ENCODE results near the gene CENPF. TPM values are rescaled to one million over a fixed set of nuclear protein-coding genes. Genes with fewer than 3 reads are reported as not detected.
"Not testable (repeated sequence)": the region's sequence is repeated elsewhere in the genome, so short reads cannot be mapped to it uniquely, and the experiment has no call there.

CENPF gene
- total and polyA plus RNA-seq, 4 donors = 1.2 to 9.7 (median 1.9) TPM

DNA sequence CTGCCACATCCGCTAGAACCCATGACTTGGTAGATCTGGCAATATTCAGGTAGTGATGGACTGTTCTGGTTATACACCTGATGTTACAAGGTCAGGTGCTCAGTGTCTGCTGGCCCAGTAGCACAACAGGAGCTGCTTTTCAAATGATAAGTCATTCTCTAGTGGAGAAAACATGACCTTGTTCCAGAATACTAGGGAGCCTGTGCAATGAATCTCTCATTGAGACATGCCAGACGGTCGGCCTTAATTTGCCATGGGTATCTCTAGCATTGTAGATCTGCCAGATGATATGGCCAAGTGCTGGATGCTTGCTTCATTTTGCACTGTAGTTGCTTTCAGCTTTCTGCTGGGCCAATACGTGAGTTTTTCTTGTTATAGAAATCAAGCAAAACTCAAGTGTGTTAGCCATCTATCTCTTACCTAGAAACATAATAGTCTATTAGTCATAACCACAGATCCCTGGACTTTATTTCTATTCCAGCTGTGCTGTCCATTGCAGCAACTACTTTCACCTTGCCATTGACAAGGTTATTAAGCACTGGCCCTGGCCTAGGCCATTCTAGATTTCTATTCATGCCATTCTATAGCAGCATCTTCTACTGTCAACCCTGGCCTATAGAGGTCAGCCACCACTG is 13.9 kb upstream of the CENPF start:
- Histone ChIP-seq H3K27ac (ENCODE audit: low read depth in 1 of 2, low read length in 1 of 2) (no peak overlapping the region), H3K27me3 (ENCODE audit: control insufficient read depth in 3 of 3, insufficient read depth in 3 of 3, low read length in 2 of 3) (no peaks in the 10 kb centered on the region), H3K9me3 (ENCODE audit: control insufficient read depth in 4 of 4, insufficient read depth in 3 of 4, low read length in 3 of 4) (no peaks in the 10 kb centered on the region), H3K4me1 (ENCODE audit: control insufficient read depth in 5 of 5, insufficient read depth in 5 of 5, low read length in 5 of 5) (no peaks in the 10 kb centered on the region), H3K4me3 (no peak overlapping the region), H3K9ac (ENCODE audit: insufficient read depth in 1 of 2, low read length in 2 of 2) (no peak overlapping the region), H3K36me3 (ENCODE audit: control insufficient read depth in 4 of 4, insufficient read depth in 4 of 4, low read length in 4 of 4) (no peaks in the 10 kb centered on the region)
- ATAC-seq (ENCODE audit: insufficient read depth, low FRiP score) (no peak), DNase-seq (no peak)
- TF ChIP-seq, protein P1, sequence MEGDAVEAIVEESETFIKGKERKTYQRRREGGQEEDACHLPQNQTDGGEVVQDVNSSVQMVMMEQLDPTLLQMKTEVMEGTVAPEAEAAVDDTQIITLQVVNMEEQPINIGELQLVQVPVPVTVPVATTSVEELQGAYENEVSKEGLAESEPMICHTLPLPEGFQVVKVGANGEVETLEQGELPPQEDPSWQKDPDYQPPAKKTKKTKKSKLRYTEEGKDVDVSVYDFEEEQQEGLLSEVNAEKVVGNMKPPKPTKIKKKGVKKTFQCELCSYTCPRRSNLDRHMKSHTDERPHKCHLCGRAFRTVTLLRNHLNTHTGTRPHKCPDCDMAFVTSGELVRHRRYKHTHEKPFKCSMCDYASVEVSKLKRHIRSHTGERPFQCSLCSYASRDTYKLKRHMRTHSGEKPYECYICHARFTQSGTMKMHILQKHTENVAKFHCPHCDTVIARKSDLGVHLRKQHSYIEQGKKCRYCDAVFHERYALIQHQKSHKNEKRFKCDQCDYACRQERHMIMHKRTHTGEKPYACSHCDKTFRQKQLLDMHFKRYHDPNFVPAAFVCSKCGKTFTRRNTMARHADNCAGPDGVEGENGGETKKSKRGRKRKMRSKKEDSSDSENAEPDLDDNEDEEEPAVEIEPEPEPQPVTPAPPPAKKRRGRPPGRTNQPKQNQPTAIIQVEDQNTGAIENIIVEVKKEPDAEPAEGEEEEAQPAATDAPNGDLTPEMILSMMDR (IDR thresholded peaks at IDR 0.05; ENCODE audit: control extremely low read depth, extremely low read depth) = no peak
- WGBS, 2 donors = 91 to 93% methylated on average over 4 of the region's 4 CpGs

DNA sequence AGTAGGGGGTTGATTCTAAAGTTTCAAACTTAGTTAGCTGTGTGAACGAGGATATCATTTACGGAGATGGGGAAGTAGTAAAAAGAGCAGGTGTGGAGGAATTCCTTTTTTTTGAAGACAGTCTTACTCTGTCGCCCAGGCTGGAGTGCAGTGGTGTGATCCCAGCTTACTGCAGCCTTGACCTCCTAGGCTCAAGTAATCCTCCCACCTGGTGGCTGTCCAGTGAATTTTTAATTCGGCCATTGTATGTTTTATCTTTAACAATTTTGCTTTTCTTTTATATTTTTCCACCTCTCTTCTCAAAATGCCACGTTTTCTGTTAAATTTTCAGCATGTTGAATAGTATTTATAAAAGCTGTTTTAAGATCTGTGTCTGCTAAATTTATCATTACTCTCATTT is 12.3 kb upstream of the CENPF start:
- Histone ChIP-seq H3K4me1 (ENCODE audit: control insufficient read depth in 5 of 5, insufficient read depth in 5 of 5, low read length in 5 of 5) (no peaks in the 10 kb centered on the region), H3K9ac (ENCODE audit: insufficient read depth in 1 of 2, low read length in 2 of 2) (no peak overlapping the region), H3K4me3 (no peak overlapping the region), H3K27me3 (ENCODE audit: control insufficient read depth in 3 of 3, insufficient read depth in 3 of 3, low read length in 2 of 3) (no peaks in the 10 kb centered on the region), H3K9me3 (ENCODE audit: control insufficient read depth in 4 of 4, insufficient read depth in 3 of 4, low read length in 3 of 4) (no peaks in the 10 kb centered on the region), H3K36me3 (ENCODE audit: control insufficient read depth in 4 of 4, insufficient read depth in 4 of 4, low read length in 4 of 4) (no peaks in the 10 kb centered on the region), H3K27ac (ENCODE audit: low read depth in 1 of 2, low read length in 1 of 2) (no peak overlapping the region)
- WGBS, 2 donors = 82 to 83% methylated on average over 5 of the region's 5 CpGs
- TF ChIP-seq, protein P1 (IDR thresholded peaks at IDR 0.05; ENCODE audit: control extremely low read depth, extremely low read depth) = no peak
- ATAC-seq (ENCODE audit: insufficient read depth, low FRiP score) = no peak
- no peak for DNase-seq

DNA sequence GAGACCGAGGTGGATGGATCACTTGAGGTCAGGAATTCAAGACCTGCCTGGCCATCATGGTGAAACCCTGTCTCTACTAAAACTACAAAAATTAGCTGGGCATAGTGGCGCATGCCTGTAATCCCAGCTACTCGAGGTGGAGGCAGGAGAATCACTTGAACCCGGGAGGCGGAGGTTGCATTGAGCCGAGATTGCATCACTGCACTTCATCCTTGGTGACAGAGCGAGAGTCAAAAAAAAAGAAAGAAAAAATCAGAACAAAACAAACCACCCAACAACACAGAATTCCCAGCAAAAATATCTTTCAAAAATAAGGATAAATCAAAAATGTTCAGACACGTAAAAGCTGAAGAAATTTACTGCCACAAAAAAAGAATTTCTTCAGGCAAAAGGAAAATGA is 11.1 kb upstream of the CENPF start:
- not testable (repeated sequence) for H3K9ac ChIP-seq (ENCODE audit: insufficient read depth in 1 of 2, low read length in 2 of 2); ATAC-seq (ENCODE audit: insufficient read depth, low FRiP score); H3K27ac ChIP-seq (ENCODE audit: low read depth in 1 of 2, low read length in 1 of 2); DNase-seq; H3K27me3 ChIP-seq (ENCODE audit: control insufficient read depth in 3 of 3, insufficient read depth in 3 of 3, low read length in 2 of 3); H3K4me3 ChIP-seq; H3K9me3 ChIP-seq (ENCODE audit: control insufficient read depth in 4 of 4, insufficient read depth in 3 of 4, low read length in 3 of 4); H3K4me1 ChIP-seq (ENCODE audit: control insufficient read depth in 5 of 5, insufficient read depth in 5 of 5, low read length in 5 of 5); H3K36me3 ChIP-seq (ENCODE audit: control insufficient read depth in 4 of 4, insufficient read depth in 4 of 4, low read length in 4 of 4)
- 84 to 91% methylated on average over 8 of the region's 8 CpGs for WGBS, 2 donors

DNA sequence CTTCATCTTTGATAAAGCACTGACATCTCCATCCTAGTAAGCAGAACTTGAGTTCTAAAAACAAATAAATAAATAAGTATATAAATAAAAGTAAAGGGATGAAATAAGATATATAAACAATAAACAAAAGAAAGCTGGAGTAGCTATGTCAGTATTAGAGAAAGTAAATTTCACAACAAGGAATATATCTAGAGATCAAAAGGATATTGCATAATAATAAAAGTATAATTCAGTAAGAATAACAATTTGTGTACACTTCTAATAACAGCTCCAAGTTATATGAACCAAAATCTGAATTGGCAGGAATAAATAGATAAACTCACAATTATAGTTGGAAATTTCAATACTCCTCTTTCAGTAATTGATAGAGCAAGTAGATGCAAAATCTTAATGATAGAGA is 9.8 kb upstream of the CENPF start:
- Histone ChIP-seq H3K9me3 (ENCODE audit: control insufficient read depth in 4 of 4, insufficient read depth in 3 of 4, low read length in 3 of 4) (no peaks in the 10 kb centered on the region), H3K4me1 (ENCODE audit: control insufficient read depth in 5 of 5, insufficient read depth in 5 of 5, low read length in 5 of 5) (no peaks in the 10 kb centered on the region), H3K4me3 (no peak overlapping the region), H3K36me3 (ENCODE audit: control insufficient read depth in 4 of 4, insufficient read depth in 4 of 4, low read length in 4 of 4) (no peaks in the 10 kb centered on the region), H3K9ac (ENCODE audit: insufficient read depth in 1 of 2, low read length in 2 of 2) (no peak overlapping the region), H3K27ac (ENCODE audit: low read depth in 1 of 2, low read length in 1 of 2) (no peak overlapping the region), H3K27me3 (ENCODE audit: control insufficient read depth in 3 of 3, insufficient read depth in 3 of 3, low read length in 2 of 3) (no peaks in the 10 kb centered on the region)
- no peak for ATAC-seq (ENCODE audit: insufficient read depth, low FRiP score)
- TF ChIP-seq, protein P1 (IDR thresholded peaks at IDR 0.05; ENCODE audit: control extremely low read depth, extremely low read depth) = no peak
- no peak for DNase-seq
